ENCODE measurements around the gene SEC14L5.
"Not testable (repeated sequence)": the region's sequence is repeated elsewhere in the genome, so short reads cannot be mapped to it uniquely, and the experiment has no call there.

SEC14L5 gene

DNA sequence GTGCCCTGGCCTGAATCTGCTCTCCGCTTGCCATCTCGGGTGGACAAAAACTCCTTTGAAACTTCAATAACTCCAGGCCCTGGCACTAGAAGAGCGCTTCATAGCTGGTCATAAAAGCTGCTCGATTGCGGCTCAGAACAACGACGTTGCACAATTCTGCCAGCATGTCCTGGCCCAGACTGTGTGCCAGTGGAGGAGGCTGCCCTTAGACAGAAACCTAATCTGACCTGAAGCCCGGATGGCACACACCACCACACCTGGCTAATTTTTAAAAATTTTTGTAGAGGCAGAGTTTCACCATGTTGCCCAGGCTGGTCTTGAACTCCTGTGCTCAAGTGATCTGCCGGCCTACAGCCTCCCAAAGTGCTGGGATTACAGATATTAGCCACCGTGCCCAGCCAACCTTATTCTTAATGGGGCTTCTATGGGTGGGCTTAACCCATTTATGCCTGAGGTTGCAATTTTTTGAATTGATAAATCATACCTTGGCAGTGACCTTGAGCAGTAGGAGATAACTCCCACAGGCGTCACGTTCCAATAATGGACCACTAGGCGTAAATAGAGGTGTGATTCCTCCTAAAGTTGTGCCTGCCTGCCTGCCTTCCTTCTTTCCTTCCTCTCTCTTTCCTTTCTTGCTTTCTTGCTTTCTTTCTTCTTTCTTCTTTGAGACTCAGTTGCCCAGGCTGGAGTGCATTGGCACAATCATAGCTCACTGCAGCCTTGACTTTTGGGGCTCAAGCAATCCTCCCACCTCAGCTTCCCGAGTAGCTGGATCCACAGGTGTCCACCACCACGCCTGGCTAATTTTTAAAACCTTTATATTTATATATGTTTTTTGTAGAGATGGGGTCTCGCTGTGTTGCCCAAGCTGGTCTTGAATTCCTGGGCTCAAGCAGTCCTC lies 20.1 kb upstream of the SEC14L5 start:
- Mint-ChIP-seq H3K4me3 (peak overlapping the region; percentile 33), H3K9me3 (no peaks in the 10 kb centered on the region), H3K4me1 (peaks cover 4% of the 10 kb centered on the region), H3K36me3 (no peaks in the 10 kb centered on the region), H3K27ac (no peak overlapping the region), H3K27me3 (peaks cover 25% of the 10 kb centered on the region)

- peaks cover 4% of the 10 kb centered on the region for H3K4me1 Mint-ChIP-seq
- H3K27me3 Mint-ChIP-seq: peaks cover 23% of the 10 kb centered on the region
- no peak overlapping the region for H3K4me3 Mint-ChIP-seq
- no peaks in the 10 kb centered on the region for H3K9me3 Mint-ChIP-seq
- H3K27ac Mint-ChIP-seq: no peak overlapping the region
- H3K36me3 Mint-ChIP-seq: no peaks in the 10 kb centered on the region
These were observed 19.5 kb upstream of the SEC14L5 start for GRCh38 chr16:4938683-4939030.

- H3K4me1 Mint-ChIP-seq: peaks cover 4% of the 10 kb centered on the region
- H3K27ac Mint-ChIP-seq: no peak overlapping the region
- H3K4me3 Mint-ChIP-seq: no peak overlapping the region
- H3K27me3 Mint-ChIP-seq: peaks cover 14% of the 10 kb centered on the region
- no peaks in the 10 kb centered on the region for H3K9me3 Mint-ChIP-seq
- H3K36me3 Mint-ChIP-seq: no peaks in the 10 kb centered on the region
These were observed 17.4 kb upstream of the SEC14L5 start for GRCh38 chr16:4940719-4941118.

- Mint-ChIP-seq H3K27ac (no peak overlapping the region), H3K9me3 (no peaks in the 10 kb centered on the region), H3K4me3 (no peak overlapping the region), H3K27me3 (peaks cover 11% of the 10 kb centered on the region), H3K36me3 (no peaks in the 10 kb centered on the region), H3K4me1 (no peaks in the 10 kb centered on the region)
These were observed 15.6 kb upstream of the SEC14L5 start for GRCh38 chr16:4942481-4942880.

DNA sequence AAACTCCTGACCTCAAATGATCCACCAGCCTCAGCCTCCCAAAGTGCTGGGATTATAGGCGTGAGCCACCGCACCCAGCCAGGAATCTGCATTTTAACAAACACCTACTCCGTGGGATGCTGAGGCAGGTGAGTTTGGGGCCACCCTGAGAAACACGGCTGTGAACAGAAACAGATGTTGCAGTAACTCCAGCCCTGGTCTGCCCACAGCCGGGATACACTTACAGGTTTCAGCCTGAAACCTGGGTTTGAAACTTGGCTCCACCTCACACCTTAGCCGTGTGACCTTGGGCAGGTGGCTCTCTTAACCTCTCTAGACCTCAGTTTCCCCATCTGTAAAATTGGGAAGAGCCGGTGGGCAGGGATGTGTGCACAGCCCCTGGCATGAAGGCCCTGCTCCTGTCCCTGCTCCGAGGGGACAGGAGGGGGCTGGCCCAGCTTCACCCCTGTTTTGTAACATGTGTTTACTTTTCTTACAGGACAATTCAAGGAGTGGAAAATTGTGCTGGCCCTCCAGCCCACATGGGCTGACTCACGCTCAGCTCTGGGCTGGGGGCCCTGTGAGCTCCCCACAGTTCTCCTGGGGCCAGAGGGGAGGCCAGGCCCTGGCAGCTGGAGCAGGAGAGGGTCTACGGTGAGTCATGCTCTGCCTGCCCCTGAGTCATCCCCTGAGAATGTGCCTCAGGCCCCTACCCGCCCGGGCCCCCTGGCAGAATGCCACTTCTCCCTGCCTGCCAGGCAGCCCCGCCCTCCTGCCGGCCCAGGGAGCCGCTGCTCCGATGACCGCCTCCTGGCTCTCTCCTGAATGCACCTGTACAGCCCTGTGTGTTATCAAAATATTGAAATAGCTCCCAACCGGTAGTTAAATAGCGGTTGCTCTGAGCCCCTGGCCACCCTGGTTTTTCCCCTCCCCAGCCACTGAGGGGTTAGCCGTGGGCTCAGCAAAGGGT lies 13.5 kb upstream of the SEC14L5 start:
- Mint-ChIP-seq H3K36me3 (no peaks in the 10 kb centered on the region), H3K4me3 (no peak overlapping the region), H3K27ac (no peak overlapping the region), H3K4me1 (no peaks in the 10 kb centered on the region), H3K9me3 (no peaks in the 10 kb centered on the region), H3K27me3 (peaks cover 2% of the 10 kb centered on the region)

GRCh38 chr16:4945560-4946502 lies 12.3 kb upstream of the SEC14L5 start:
- no peak overlapping the region for H3K27ac Mint-ChIP-seq

GRCh38 chr16:4946917-4947316 lies 11.2 kb upstream of the SEC14L5 start:
- H3K36me3 Mint-ChIP-seq: no peaks in the 10 kb centered on the region
- H3K4me1 Mint-ChIP-seq: no peaks in the 10 kb centered on the region
- H3K27me3 Mint-ChIP-seq: peaks cover 2% of the 10 kb centered on the region
- H3K27ac Mint-ChIP-seq: no peak overlapping the region
- H3K9me3 Mint-ChIP-seq: no peaks in the 10 kb centered on the region
- no peak overlapping the region for H3K4me3 Mint-ChIP-seq

More at GRCh38 chr16:4945560-4946502, 12.3 kb upstream of the SEC14L5 start:
- no peaks in the 10 kb centered on the region for H3K36me3 Mint-ChIP-seq
- no peak overlapping the region for H3K4me3 Mint-ChIP-seq
- H3K27me3 Mint-ChIP-seq: peaks cover 2% of the 10 kb centered on the region
- H3K9me3 Mint-ChIP-seq: no peaks in the 10 kb centered on the region
- no peaks in the 10 kb centered on the region for H3K4me1 Mint-ChIP-seq

- H3K36me3 Mint-ChIP-seq: no peaks in the 10 kb centered on the region
- H3K9me3 Mint-ChIP-seq: no peaks in the 10 kb centered on the region
- H3K27me3 Mint-ChIP-seq: peaks cover 2% of the 10 kb centered on the region
- no peak overlapping the region for H3K4me3 Mint-ChIP-seq
- no peaks in the 10 kb centered on the region for H3K4me1 Mint-ChIP-seq
- H3K27ac Mint-ChIP-seq: no peak overlapping the region
These were observed 10.2 kb upstream of the SEC14L5 start for GRCh38 chr16:4947722-4948503.

- H3K36me3 Mint-ChIP-seq: no peaks in the 10 kb centered on the region
- H3K27ac Mint-ChIP-seq: no peak overlapping the region
- H3K27me3 Mint-ChIP-seq: peaks cover 2% of the 10 kb centered on the region
- no peaks in the 10 kb centered on the region for H3K4me1 Mint-ChIP-seq
- H3K9me3 Mint-ChIP-seq: no peaks in the 10 kb centered on the region
- H3K4me3 Mint-ChIP-seq: no peak overlapping the region
These were observed 9.0 kb upstream of the SEC14L5 start for GRCh38 chr16:4948903-4949766.

GRCh38 chr16:4949986-4950385 lies 8.1 kb upstream of the SEC14L5 start:
- H3K36me3 Mint-ChIP-seq: no peaks in the 10 kb centered on the region
- H3K4me3 Mint-ChIP-seq: no peak overlapping the region
- H3K4me1 Mint-ChIP-seq: no peaks in the 10 kb centered on the region
- H3K27ac Mint-ChIP-seq: no peak overlapping the region
- H3K9me3 Mint-ChIP-seq: no peaks in the 10 kb centered on the region
- H3K27me3 Mint-ChIP-seq: peaks cover 2% of the 10 kb centered on the region

DNA sequence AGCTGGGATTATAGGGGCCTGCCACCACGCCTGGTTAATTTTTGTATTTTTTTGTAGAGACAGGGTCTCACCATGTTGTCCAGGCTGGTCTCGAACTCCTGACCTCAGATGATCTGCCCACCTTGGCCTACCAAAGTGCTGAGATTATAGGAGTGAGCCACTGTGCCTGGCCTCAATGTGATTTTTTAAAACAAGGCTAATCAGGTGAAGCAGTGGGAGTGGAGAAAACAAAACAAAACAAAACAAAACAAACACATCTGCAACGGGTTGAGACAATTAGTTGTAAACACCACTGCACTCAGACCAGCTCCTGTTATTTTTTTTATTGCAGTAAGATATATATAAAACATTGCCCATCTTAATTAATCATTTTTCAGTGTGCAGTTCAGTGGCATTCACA lies 6.5 kb upstream of the SEC14L5 start:
- not testable (repeated sequence) for H3K4me3 Mint-ChIP-seq, H3K27me3 Mint-ChIP-seq, H3K4me1 Mint-ChIP-seq, H3K36me3 Mint-ChIP-seq, H3K9me3 Mint-ChIP-seq, H3K27ac Mint-ChIP-seq

- H3K4me3 Mint-ChIP-seq: no peak overlapping the region
- H3K36me3 Mint-ChIP-seq: no peaks in the 10 kb centered on the region
- H3K27me3 Mint-ChIP-seq: peaks cover 11% of the 10 kb centered on the region
- no peaks in the 10 kb centered on the region for H3K9me3 Mint-ChIP-seq
- H3K27ac Mint-ChIP-seq: no peak overlapping the region
- peaks cover 19% of the 10 kb centered on the region for H3K4me1 Mint-ChIP-seq
These were observed 3.4 kb upstream of the SEC14L5 start for GRCh38 chr16:4954714-4955113.

DNA sequence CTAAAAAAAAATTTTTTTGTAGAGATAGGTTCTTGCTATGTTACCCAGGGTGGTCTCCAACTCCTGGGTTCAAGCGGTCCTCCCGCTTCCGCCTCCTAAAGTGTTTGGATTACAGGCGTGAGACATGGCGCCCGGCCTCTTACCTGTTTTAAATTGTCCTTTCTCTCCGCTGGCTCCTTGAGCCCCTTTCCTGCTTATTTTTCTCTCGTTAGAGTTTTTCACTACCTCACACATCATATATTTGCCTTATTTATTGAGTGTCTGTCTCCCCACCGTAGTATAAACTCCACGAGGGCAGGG lies 760 bp upstream of the SEC14L5 start:
- peak overlapping the region; percentile 86 for H3K4me3 Mint-ChIP-seq
- H3K9me3 Mint-ChIP-seq: no peaks in the 10 kb centered on the region
- H3K27ac Mint-ChIP-seq: peak overlapping the region; percentile 1
- peaks cover 16% of the 10 kb centered on the region for H3K27me3 Mint-ChIP-seq
- peaks cover 19% of the 10 kb centered on the region for H3K4me1 Mint-ChIP-seq
- no peaks in the 10 kb centered on the region for H3K36me3 Mint-ChIP-seq

Data from activated naive CD4-positive, alpha-beta T cell treated with anti-CD3 and anti-CD28 coated beads, Interleukin-2, amount 50 U/mL, for 24 hours (primary cell).